A673 (cell line): ENCODE results near the gene KLHL14.

Source experiments
- CTCF ChIP-seq: fragments of 300-800, 200-600 bp; sonication (generic); conservative IDR thresholded peaks from 2 replicates; pipeline ENCODE4 v1.5.1; 2017; ENCODE audit warnings: low read depth, mild to moderate bottlenecking, antibody characterized with exemption, low read length, moderate library complexity, mixed read lengths
- EZH2 ChIP-seq: fragments of 200-600 bp; sonication (generic); IDR thresholded peaks from 2 replicates; pipeline ENCODE4 v1.6.1; 2017; ENCODE audit warnings: borderline replicate concordance, low read depth, mild to moderate bottlenecking, mixed read lengths, antibody characterized with exemption, low read length; ENCODE audit not compliant: poor library complexity, severe bottlenecking

- no peak for TF ChIP-seq CTCF
- no peak for TF ChIP-seq EZH2
Measured at GRCh38 chr18:32629981-32630700, 142.7 kb downstream of the KLHL14 start.
